Measurements from ENCODE around the gene KCNJ14. TPM values are rescaled to one million over a fixed set of nuclear protein-coding genes. Genes with fewer than 3 reads are reported as not detected.

Gene KCNJ14
- total and polyA plus RNA-seq, 2 of the 8 experiments (the other 6 are each of a cell fraction or from before 2014, with no cell fraction given): 0.45 to 0.89 TPM

- Histone ChIP-seq H3K9me3 (ENCODE audit: insufficient read depth in 2 of 2, low read depth in 1 of 2, low read length in 1 of 2) (no peaks in the 10 kb centered on the region), H3K79me1 (ENCODE audit: low read depth, low read length) (peaks cover 6% of the 10 kb centered on the region; the same call in 1 of the 2 replicates), H4K8ac (ENCODE audit: extremely low read depth, insufficient read depth, low read length) (no peak overlapping the region), H3K9ac (replicated peaks in 1 of 4; ENCODE audit: extremely low read depth in 1 of 4, low read depth in 3 of 4, low read length in 3 of 4) (no peak overlapping the region), H4K91ac (replicated peaks; ENCODE audit: insufficient read length, low read length) (no peak overlapping the region), H3K4ac (replicated peaks; ENCODE audit: insufficient read length, low read depth, low read length) (no peak overlapping the region), H4K5ac (ENCODE audit: insufficient read length, low read depth, low read length) (no peak overlapping the region), H3K27ac (ENCODE audit: low read depth, low read length) (no peak overlapping the region), H3K27me3 (replicated peaks in 1 of 4; ENCODE audit: control insufficient read depth in 3 of 4, extremely low read depth in 1 of 4, insufficient read depth in 3 of 4, low read length in 3 of 4) (no peaks in the 10 kb centered on the region), H3K56ac (replicated peaks; ENCODE audit: insufficient read length, low read depth, low read length) (no peak overlapping the region), H3K23ac (ENCODE audit: insufficient read length) (no peak overlapping the region), H2BK20ac (ENCODE audit: low read length) (no peak overlapping the region), H3K14ac (ENCODE audit: insufficient read length) (no peak overlapping the region), H3K4me1 (replicated peaks in 1 of 4; ENCODE audit: control insufficient read depth in 3 of 4, insufficient read depth in 4 of 4, low read length in 3 of 4) (peaks cover 0 to 1% (median 0%) of the 10 kb centered on the region in 4 experiments; a peak in 1 of 7 replicates), H3K79me2 (ENCODE audit: control insufficient read depth in 1 of 2, insufficient read depth in 2 of 2, low read length in 2 of 2) (peaks cover 0 to 8% of the 10 kb centered on the region in 2 experiments; a peak in 2 of 4 replicates), H3K4me2 (ENCODE audit: insufficient read depth in 1 of 2, low read depth in 2 of 2, low read length in 2 of 2) (no peak overlapping the region), H2BK5ac (ENCODE audit: low read depth, low read length) (no peak overlapping the region), H2BK15ac (ENCODE audit: low read length) (no peak overlapping the region), H3K4me3 (ENCODE audit: extremely low read depth in 1 of 4, insufficient read depth in 2 of 4, low read depth in 3 of 4, low read length in 4 of 4) (no peak overlapping the region), H4K20me1 (replicated peaks in 1 of 2; ENCODE audit: control insufficient read depth in 1 of 2, insufficient read depth in 2 of 2, low read length in 2 of 2) (peaks cover 0 to 22% of the 10 kb centered on the region in 2 experiments), H3K23me2 (ENCODE audit: low read depth, low read length) (peaks cover 3% of the 10 kb centered on the region), H2BK120ac (replicated peaks; ENCODE audit: low read depth, low read length) (no peak overlapping the region), H2BK12ac (ENCODE audit: low read depth, low read length) (no peak overlapping the region), H3K36me3 (ENCODE audit: control insufficient read depth in 2 of 4, insufficient read depth in 4 of 4, low read length in 3 of 4) (peaks cover 26 to 64% (median 51%) of the 10 kb centered on the region in 4 experiments), H3K18ac (ENCODE audit: extremely low read depth, low read length) (no peak overlapping the region), H2AK5ac (ENCODE audit: low read depth, low read length) (no peak overlapping the region), H2AFZ (ENCODE audit: low read length) (no peak overlapping the region)
- DNase-seq (ENCODE audit: low read depth in 1 of 2, low spot score in 2 of 2) (no peak), FAIRE-seq (no peak)
- WGBS, 2 experiments (ENCODE audit: extremely low coverage in 1 of 2, insufficient coverage in 1 of 2, insufficient read length in 1 of 2, insufficient replicate concordance in 2 of 2, low coverage in 1 of 2, low lambda C conversion rate in 2 of 2, missing lambda C conversion rate in 1 of 2): 96% methylated on average over 19 of the region's 23 CpGs; no CpG with 5 or more reads in 1 of the 2 experiments
- POLR2A ChIA-PET (ENCODE audit: partially characterized antibody): interaction anchor here (0.7 to 3.7 kb wide), 5 partner anchors 11 to 24 kb away, joined by 3 to 17 read pairs (median 5); no protein-coding TSS in a partner anchor
- CTCF ChIA-PET (ENCODE audit: partially characterized antibody): interaction anchor here (0.6 to 1.5 kb wide), 4 partner anchors 59 to 140 kb away, joined by 3 to 4 read pairs (median 3); partner anchors contain the start of gene KDELR1
- TF ChIP-seq ASH2L (IDR thresholded peaks at IDR 0.05; ENCODE audit: low read length) (no peak), CTBP2 (IDR thresholded peaks at IDR 0.05; ENCODE audit: borderline replicate concordance, insufficient read depth, insufficient read length, low read length) (no peak), RNF2 (IDR thresholded peaks at IDR 0.05; ENCODE audit: borderline replicate concordance, low read depth, low read length, missing control alignments, poor library complexity, severe bottlenecking) (no peak), KDM1A (IDR thresholded peaks at IDR 0.05; ENCODE audit: borderline replicate concordance, low read length) (no peak), TEAD4 (IDR thresholded peaks at IDR 0.05; ENCODE audit: low read depth, low read length) (no peak), SUZ12 (IDR thresholded peaks at IDR 0.05; ENCODE audit: low read length) (no peak), CEBPB (IDR thresholded peaks at IDR 0.05; ENCODE audit: low read depth, low read length) (no peak), POLR2AphosphoS5 (IDR thresholded peaks at IDR 0.05; ENCODE audit: low read depth, low read length) (no peak), JUN (IDR thresholded peaks at IDR 0.05; ENCODE audit: low read depth, low read length) (no peak), ZNF274 (IDR thresholded peaks at IDR 0.05; ENCODE audit: borderline replicate concordance, extremely low read depth, low read length) (no peak), NRF1 (IDR thresholded peaks at IDR 0.05; ENCODE audit: low read depth, low read length) (no peak), BACH1 (IDR thresholded peaks at IDR 0.05; ENCODE audit: low read length) (no peak)
- TF ChIP-seq, protein P1, sequence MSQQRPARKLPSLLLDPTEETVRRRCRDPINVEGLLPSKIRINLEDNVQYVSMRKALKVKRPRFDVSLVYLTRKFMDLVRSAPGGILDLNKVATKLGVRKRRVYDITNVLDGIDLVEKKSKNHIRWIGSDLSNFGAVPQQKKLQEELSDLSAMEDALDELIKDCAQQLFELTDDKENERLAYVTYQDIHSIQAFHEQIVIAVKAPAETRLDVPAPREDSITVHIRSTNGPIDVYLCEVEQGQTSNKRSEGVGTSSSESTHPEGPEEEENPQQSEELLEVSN (IDR thresholded peaks at IDR 0.05): no peak
Observed at GRCh38 chr19:48450441-48450840, 4.9 kb upstream of the KCNJ14 start.

All from H1 (cell line).